ENCODE results near the gene ALDH3B2.
"Not testable (repeated sequence)": the region's sequence is repeated elsewhere in the genome, so short reads cannot be mapped to it uniquely, and the experiment has no call there.

Gene ALDH3B2

DNA sequence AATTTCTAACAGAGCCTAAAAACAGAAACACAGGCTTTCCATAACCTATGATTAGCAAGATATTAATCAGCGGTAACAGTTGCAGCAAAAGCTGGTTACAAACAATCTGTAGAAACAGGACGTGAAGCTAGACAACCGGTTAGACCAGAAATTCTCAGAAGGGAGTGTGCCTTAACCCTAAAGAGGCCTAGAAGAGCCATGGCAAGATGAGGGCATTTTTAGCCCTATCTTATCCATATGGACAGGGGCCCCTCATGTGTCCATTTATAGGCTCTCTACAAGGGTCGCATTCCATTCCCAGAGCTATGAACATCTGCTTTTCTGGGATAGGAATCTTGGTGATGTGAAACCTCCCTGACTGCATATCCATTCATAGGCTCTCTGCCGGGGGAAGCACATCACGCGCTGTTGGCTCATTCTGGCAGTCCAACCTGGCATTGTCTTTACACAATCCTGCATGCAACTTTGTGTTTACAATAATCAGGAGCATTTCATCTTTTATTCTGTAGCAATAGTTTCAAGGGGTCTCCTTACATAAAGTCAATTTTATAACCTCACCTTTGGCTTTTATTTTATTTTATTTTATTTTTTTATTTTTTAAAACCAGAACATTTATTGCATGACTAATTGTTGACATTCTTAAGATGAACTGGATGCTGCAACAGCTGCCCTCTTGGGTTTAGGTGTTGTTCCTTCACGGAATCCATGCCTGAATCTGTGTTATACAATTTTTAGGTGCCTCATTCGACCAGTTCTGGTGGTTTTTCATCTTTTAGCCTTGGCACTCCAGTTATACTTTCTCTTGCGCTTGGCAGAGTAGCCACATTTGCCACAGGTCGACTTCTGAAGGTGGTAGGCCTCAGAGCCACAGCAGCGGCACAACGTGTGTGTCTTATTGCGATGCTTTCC is 8.0 kb upstream of the ALDH3B2 start:
- DNase-seq, result not testable (repeated sequence)

DNA sequence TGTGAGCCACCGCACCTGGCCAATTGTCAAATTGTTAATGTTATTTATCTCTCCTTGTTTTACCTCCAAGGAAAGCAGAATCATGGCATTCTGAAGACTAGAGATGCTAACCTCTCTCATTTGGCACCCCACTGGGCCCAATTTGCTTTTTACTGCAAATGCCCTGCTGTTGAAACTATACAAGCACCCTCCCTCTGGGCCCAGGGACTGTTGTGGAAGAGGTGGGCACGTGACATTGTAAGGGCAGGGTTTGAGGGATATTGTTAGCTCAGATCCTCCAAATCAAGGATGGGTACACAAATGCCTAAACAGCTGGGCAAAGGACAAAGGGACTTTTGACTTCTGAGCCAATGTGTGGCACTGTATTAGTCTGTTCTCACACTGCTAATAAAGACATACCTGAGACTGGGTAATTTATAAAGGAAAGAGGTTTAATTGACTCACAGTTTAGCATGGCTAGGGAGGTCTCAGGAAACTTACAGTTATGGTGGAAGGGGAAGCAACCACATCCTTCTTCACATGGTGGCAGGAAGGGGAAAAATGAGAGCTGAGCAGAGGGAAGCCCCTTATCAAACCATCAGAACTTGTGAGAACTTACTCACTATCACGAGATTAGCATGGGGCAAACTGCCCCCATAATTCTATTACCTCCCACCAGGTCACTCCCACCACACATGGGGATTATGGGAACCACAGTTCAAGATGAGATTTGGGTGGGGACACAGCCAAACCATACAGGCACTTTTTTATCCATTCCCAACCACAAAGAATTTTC is 6.5 kb upstream of the ALDH3B2 start:
- DNase-seq, result no peak

DNA sequence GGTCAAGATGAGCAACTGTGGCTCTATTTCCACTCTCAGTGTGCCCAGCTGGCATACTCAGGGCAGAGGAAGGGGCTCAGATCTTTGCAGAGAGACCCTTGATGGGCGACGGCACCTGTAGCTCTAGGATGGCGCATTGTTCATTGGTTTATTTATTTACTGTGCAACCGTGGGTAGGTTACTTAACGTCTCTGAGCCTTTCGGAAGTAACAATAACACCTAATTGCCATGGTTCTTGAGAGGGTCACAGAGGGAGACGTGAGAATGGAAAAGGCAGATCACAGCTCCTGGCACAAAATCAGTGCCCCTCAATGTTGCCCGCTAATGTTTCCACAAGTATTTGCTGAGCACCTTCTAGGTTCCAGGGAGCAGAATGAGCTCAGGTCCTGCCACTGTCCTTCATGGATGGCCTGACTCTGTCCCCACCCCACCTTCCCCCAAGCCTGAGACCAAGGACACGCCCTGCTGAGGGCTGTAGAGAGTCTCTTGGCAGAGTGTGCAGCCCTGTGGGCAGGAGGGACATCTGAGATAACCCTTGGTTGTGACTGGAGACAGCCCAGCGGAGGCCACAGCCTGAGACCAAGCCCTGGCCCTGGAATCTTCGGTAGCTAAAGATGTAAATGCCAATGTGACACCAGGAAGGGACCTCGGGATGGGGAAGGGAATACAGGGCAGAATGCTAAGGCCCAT is 780 bp upstream of the ALDH3B2 start:
- DNase-seq, result no peak

DNA sequence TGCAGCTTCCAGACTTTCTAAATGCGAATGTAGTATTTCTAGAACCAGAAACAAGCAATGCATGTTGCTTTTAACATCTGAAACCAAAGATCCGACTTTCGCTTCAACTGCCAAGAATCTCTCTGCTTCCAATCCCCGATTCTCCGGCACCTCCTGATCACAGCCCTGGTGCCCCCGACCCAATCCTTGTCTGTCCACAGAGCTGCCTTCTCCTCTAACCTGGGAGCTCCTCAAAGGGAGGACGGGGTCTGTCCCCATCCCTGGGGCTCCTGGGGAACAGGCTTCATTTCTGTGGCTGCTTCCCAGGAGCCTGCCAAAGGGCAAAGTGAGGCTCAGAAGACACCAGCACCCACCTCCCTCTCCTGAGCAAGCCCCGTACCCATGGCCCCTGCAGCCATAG is 521 bp downstream of the ALDH3B2 start:
- DNase-seq, result no peak

DNA sequence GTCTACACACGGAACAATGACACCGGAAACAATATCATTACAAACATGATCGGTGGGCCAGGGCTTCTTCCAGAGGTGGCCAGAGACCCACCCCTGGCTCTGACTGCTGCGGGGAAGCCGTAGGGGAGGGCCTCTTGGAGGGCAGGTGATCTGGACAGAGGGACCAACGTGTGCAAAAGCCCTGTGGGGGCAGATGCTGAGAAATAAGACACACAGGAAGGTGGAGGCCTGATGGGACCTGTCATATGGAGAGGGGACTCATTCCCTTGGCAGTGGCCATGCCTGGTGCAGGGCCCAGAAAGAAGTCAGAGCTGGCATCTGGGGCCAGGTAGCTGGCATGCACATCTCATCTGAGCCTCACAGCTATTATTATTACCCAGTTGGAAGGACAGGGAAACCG is 1.1 kb downstream of the ALDH3B2 start:
- DNase-seq, result no peak

DNA sequence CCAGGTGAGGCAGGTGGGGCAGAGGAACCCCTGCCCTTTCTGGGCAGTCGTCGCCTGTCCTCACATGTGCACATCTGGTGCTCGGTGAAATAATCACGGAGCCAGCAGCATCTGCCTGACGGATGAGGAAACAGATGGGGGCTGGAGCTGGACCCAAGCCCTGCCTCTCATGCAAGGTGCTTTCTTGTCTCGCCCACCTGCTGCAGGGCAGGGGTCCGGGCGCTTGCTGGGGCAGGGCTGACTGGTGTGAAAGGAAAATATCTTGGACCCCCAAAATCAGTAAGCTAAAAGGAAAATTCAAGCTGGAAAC is 3.3 kb downstream of the ALDH3B2 start:
- DNase-seq, result no peak

DNA sequence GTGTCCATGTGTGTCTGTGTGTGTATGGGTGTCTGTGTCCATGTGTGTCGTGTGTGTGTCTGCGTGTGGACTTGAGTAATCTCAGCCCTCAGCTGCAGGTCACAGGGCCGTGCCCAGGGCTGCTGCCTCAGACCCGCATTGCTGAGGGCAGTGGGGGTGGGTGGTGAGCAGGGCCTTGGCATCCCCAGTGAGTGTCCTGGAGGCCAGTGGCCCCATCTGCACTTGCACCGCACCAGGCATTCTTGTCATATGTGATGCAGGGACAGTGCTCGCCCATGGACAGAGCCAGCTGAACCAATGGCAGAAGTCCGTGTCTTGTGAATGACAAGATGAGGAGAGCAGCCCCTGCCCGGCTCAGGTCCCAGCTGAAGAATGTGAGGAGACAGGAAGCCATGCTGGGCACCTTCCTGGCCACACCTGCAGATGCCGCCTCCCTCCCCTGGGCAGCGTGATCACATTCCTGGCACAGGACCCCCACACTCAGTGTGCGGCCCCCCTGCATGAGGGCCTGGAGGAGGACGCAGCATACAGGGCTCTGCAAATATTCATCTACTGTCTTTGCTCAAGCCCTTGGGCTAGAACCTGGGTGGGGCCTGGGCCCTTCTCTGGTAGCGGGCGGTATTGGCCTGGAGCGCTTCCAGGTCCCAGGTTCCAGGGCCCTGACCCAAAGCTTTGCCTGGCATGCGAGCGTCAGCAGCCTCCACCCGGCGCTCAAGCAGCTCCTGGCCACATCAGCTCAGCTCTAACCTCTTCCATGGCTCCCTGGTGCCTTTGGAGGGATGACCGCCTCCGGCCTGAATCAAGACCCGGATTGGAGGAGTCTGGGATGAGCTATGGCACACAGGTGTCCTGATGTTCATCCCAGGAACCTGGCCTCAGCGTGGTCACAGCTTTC is 3.9 kb downstream of the ALDH3B2 start:
- no peak for DNase-seq

DNA sequence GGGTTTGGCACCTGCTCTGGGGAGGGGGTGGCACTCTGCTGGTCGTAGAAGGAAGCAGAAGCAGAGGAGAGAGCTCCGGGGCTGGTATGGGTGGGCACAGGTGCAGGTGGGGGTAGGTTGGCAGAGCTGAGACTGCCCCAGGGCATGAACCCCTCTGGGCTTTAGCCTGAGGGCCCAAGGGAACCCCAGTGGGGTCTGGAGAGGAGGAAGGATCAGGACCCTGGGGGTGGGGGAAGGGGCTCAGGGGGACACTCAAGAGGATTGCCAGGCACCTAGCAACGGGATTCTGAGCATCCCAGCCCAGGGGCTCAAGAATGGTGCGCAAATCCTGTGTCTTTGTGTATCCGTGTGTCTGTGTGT is 6.3 kb downstream of the ALDH3B2 start:
- DNase-seq, result no peak

DNA sequence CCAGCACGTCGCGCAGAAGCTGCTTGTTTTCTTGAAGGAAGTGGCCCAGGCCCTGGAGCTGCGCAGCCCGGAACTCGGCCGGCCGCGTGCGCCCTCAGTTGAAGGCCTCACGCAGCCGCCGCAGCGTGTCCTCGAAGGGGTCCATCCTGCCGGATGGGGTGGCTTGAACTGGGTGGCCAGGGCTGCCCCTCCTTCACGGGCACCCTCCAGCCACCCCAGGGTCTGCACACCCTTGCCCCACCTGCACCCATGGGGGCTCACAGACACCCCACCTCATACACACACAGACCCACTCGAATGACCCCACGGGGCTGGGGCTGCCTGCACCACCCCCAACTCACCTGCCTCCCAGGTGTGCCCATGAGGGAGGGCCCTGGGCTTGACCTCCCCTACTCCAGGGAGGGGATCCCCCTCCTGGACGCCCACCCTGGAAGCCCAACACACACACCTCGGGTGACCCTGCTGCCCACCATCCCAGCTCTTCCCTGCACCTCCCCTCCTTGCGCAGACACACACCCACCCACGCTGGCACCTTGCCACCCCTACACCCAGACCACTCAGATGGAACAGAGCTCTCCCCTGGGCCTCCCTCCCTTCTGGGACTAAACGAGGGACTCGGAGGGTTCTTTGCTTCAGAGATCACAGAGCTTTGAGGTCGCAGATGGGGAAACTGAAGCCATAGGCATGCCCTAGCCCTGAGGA is 6.8 kb downstream of the ALDH3B2 start:
- no peak for DNase-seq

DNA sequence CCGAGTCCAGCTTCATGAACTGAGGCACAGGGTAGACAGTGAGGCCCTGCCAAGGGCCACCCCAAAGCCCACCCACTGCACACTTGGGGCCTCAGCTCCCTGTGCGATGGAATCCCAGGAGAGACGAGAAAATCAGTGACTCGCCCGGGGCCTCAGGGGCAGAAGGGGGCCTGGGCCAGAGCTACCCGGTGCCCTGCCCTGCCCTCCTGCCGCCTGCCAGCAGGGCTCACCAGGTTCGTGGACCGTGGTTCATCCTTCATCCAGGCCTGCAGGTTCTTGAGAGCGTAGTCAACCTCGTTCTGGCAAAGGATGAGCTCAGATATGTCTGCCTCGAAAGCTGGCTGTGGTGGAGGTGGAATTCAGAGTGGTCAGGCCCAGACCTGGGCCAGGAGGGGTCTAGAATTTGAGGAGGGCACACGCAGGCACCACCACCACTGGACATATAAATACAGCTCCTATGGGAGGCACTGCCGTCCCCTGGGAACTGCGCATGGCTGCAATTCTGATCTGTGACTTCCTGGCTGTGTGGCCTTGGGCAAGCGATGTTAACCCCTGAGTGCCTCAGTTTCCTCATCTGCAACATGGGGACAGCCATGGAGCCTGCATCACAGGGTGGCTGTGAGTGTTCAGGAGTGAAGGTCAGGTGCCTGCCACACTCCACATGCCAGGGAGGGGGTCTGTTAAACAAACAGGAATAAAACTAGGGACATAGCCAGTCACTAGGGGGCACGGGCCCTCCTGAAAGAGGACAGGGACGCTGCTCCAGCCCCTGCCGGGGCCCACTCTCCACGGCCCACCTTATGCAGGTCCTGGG is 7.5 kb downstream of the ALDH3B2 start:
- no peak for DNase-seq

DNA sequence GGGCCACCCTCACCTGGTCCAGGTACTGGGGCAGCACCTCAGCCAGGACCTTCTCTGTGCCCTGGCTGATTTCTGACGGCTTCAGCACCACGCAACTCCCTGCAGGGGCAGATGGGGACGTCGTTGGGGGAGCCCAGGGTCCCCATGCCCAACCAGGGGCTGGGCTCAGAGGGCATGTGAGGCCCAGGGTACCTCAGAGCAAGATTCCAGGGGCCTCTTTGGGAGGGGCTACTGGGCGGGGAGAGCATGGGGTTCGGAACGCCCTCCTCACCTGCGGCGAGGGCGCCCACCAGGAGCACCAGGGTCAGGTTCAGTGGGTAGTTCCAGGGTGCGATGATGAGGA is 8.1 kb downstream of the ALDH3B2 start:
- no peak for DNase-seq

DNA sequence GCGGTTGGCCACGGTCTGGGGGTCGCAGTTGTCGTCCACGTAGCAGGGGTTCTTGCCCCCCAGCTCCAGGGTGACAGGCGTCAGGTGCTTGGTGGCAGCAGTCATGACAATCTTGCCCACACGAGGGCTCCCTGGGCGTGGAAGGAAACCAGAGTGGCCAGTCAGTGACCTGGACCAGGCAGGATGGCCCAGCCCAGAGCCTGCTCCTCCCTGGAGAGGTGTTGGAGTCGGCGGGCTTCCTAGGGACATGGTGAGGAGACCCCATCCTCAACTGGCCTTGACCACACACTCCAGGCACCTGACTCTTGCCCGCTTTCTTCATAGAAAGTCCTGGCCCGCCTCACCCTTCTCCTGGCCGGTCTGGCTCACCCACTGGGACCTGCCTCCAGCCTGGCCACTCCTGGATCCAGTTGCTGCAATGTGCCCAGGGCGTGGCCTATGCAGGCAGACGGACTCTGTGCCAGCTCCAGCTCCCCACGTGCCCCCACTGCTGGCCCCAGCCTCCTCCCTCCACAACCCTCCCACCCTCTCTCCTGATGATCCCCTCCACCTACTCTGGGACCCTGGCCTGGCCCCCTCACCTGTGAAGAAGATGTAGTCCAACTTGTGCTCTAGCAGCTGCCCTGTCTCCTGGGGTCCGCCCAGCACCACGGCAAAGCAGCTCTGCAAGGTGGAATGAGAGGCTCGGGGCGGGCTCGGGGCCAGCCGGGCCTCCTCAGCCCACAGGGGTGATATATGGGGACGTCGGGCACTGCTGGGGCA is 8.7 kb downstream of the ALDH3B2 start:
- no peak for DNase-seq

DNA sequence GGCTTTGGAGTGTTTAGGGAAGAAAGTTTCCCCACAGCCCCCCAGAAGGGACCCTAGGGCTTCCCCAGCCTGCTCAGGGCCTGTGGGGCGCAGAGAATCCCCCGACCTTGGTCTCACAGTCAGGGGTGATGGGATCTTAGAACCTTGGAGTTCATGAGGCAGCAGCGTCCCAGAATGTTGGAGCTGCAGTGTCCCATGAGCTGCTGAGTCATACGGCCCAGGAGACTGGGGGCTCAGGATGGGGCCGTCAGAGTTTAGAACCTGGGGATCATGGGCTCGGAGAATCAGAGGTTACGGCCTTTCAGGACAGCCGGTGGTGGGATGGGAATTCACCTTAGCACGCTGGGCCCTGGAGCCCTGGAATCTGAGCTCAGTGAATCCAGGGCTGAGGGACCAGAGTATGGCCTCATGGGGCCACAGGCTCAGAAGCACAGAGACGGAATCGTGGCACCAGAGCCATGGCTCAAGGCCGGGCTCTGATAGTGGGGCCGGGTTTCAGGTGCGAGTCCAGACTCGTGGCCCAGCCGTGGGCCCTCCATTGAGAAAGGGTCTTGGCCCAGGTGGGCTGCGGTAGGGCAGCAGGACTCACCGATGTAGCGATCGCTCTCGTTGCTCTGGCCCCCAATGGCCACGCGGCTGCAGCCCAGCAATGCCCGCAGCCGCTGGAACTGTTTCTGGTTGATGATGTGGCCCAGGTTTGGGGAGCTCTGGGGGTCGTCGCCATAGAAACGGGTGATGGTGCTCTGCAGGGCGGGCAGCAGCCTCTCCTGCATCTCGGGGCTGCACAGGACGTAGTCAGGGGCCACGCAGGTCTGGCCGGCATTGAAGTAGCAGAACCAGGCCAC is 9.5 kb downstream of the ALDH3B2 start:
- no peak for DNase-seq

DNA sequence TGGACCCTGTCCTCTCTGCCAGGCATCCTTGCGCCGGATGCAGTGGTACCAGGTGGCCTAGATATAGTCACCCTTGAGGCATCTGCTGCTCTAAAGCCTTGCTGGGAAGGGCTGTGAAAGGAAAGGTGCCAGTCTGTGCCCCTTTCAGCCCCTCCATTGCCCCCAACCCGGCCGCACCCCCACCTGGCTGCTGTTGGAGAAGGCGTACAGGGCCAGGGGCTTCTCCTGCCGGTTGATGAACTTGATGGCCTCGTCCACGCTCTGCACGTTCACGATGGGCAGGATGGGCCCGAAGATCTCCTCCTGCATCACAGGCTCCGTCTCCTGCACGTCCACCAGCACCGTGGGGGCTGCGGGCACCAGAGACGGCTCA is 10.2 kb downstream of the ALDH3B2 start:
- no peak for DNase-seq

DNA sequence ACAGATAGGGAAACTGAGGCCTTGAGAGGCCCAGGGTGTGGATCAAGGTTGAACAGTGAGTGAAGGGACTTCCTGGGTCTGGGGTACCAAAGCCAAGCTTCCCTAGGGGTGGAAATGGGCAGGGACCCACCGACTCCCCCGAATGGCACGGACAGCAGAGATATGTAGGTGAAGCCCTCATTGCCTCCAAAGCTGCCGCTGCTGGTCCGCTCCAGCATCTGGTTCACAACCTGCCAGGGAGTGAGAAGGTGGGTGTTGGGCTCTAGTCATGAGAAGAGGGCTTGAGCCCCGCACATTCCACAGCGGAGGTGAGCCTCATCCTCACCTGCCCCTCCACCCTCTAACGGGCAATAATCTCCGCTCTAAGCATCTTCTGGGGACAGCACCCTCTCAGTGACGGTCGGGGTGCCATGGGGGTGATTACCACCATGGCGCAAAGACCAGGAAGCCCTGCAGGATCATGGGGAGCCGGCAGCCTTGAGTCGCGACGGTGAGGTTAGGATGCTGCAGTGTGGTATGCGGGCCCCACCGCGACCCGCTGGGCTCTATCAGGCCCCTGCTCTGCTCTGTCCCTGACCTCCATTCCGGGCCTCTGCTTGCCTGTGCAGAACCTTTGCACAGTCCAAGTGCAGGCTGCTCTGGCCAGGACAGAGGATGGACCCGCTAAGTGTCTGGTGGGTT is 10.8 kb downstream of the ALDH3B2 start:
- DNase-seq, result no peak

DNA sequence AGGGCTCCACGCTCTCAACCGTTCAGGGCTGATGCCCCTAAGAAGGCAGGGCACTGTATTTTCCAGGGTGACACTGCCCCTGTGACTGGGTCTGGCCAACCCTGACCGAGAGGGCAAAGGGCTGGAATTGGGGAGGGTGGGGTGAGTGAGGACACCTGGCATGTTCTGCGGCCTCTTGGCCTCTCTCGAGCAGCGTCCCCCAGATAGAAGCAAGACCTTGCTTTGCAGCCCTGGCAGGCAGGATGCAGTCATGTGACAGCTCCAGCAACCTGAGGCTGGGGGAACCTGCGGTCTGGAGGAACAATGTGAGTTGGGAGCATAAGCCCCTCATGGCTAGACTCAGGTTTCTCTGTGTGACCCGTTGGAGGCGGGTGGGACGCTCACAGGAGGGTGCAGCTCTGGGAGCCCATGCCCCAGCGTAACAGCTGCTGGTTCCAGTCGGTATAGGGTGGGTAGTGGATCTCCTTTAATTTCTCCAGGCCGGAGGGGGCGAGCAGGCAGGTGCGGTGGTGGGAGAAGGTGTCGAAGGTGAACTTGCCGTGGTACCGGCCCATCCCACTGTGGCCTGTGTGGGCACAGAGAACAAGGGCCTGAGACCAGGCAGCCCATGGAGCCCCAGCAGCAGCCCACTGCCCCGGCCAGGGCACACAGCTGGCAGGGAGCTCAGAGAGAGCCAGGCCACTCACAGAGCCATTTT is 11.4 kb downstream of the ALDH3B2 start:
- DNase-seq, result no peak

DNA sequence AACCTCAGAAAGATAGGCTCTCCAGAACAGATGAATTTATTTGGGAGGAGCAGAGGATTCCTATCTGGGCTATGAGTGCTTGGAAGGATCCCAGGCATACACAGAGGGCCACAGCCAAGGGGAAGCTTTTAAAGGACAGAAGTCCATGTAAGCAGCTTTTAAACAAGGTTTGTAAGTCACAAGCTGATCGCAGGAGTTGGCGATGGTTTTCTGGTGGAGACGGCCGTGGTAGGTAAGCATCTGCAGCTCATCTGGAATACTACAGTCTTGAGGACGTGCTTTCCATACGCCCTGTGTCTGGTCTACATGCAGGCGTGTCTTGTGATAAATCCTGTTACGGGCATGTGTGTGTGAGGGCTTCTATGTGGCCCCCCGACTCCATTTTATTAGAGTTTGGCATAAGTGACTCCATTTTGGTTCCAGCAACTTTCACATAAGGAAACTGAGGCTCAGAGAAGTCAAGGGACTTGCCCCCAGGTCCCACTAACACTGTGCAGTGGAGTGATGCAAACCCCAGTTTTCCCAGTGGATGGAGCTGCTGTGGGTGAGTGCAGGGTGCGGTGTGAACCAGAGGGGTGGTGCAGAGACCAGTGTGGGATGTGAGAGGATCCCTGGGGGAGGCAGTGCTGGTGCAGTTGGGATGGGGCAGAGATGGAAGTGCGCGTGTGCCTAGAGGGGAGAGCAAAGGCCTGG is 12.1 kb downstream of the ALDH3B2 start:
- no peak for DNase-seq

DNA sequence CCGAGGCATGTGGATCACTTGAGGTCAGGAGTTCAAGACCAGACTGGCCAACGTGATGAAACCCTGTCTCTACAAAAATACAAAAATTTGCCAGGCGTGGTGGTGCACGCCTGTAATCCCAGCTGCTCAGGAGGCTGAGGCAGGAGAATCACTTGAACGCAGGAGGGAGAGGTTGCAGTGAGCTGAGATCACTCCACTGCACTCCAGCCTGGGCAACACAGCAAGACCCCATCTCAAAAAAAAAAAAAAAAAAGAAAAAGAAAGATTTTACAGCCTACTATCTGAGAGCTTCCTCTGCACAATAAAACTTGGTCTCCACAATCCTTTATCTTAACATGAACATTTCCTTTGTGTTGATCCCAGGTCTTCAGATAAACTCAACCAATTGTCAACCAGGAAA is 13.7 kb downstream of the ALDH3B2 start:
- DNase-seq, result not testable (repeated sequence)

Measured in NCI-H2029 (cell line).